Coronary artery (tissue), 2 donors: Measurements from ENCODE around the gene SYNGR4.

Experiments
- DNase-seq: peaks from one replicate; pipeline ENCODE4 v3.0.0-alpha.2; 2017; ENCODE audit warnings: low spot score
- H3K27ac ChIP-seq, 2 donors: fragments of 200-600 bp; sonication (generic); one replicate each; pipeline ENCODE4 v1.5.1; 2016 to 2019
- H3K4me3 ChIP-seq: fragments of 200-600 bp; sonication (generic); 2 replicates; pipeline ENCODE4 v1.5.1; 2016; ENCODE audit warnings: mild to moderate bottlenecking, moderate library complexity
- CTCF ChIP-seq: fragments of 200-600 bp; sonication (generic); IDR thresholded peaks from one replicate; pipeline ENCODE4 v1.5.1; 2019; ENCODE audit warnings: antibody characterized with exemption

SYNGR4 gene

GRCh38 chr19:48342841-48343540, 21.2 kb upstream of the SYNGR4 start:
- TF ChIP-seq CTCF = no peak
- DNase-seq = no peak
- Histone ChIP-seq H3K4me3 (no peak overlapping the region), H3K27ac (no peak overlapping the region)

DNA sequence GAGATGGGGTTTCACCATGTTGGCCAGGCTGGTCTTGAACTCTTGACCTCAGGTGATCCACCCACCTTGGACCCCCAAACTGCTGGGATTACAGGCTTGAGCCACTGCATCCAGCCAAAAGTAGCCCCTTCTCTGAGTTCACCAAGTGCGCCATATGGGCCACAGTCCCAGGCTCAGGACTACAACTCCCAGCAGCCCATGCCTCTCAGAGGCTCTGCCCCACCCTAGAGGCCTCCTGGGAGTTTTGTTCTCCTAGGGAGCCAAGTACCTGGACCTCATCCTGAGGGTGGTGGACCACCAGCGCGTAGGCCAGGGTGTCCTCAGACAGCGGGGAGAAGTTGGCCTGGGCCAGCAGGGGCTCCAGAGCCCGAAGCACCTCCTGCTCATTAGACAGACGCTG, 19.3 kb upstream of the SYNGR4 start:
- no peak overlapping the region for H3K4me3 ChIP-seq
- no peak for TF ChIP-seq CTCF
- H3K27ac ChIP-seq = no peak overlapping the region
- DNase-seq = no peak

DNA sequence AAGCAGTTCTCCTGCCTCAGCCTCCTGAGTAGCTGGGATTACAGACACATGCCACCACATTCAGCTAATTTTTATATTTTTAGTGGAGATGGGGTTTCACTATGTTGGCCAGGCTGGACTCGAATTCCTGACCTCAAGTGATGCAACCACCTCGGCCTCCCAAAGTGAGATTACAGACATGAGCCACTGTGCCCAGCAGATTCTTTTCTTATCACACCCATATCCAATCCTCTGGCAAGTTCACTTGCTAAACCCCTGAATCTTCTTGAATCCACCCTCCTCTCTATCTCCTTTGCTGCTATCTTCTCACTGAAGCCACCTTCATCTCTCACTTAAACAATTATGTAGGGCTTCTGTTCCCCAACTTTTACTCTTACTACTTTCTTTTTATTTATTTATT, 18.0 kb upstream of the SYNGR4 start:
- no peak for TF ChIP-seq CTCF
- no peak for DNase-seq
- Histone ChIP-seq H3K27ac (no peak overlapping the region), H3K4me3 (no peak overlapping the region)

DNA sequence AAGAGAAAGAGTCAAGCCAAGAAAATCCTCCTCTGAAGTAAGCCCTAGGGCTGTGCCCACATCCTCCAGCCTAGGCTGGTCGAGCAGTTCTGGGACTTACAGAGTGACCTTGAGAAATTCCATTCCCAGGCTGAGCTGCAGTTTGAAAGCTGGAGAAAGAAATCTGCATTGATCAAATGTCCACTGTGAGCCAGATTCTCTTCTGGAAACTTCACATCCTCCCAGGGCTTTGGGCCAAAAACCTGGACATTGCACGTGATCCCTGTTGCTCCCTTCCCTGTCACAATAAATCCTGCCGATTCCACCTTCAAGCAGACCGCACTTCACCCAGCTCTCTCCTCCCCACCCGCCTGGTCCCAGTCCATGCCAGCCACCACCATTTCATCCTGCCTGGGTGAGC, 16.1 kb upstream of the SYNGR4 start:
- TF ChIP-seq CTCF = no peak
- no peak overlapping the region for H3K27ac ChIP-seq
- DNase-seq = no peak
- H3K4me3 ChIP-seq = no peak overlapping the region

- H3K4me3 ChIP-seq = no peak overlapping the region
- DNase-seq = no peak
- no peak for TF ChIP-seq CTCF
- H3K27ac ChIP-seq = no peak overlapping the region
These were observed 15.4 kb upstream of the SYNGR4 start for GRCh38 chr19:48348737-48349136.

DNA sequence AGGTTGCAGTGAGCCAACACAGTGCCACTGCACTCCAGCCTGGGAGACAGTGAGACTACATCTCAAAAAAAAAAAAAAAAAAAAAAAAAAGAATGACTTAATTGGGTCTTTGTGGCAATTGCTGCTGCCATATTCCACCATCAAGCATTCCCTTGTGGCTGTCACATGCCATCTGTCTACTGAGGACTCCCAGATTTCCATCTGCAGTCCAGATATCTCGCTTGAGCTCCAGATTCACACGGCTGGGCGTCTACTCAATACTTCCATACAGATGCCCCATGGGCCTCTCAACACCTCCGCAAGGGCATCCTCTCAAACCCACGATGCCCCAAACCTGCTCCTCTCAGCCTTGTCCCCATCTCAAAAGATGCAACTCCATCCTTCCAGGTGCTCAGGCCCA, 13.3 kb upstream of the SYNGR4 start:
- Histone ChIP-seq H3K27ac (no peak overlapping the region), H3K4me3 (no peak overlapping the region)
- no peak for DNase-seq
- no peak for TF ChIP-seq CTCF

DNA sequence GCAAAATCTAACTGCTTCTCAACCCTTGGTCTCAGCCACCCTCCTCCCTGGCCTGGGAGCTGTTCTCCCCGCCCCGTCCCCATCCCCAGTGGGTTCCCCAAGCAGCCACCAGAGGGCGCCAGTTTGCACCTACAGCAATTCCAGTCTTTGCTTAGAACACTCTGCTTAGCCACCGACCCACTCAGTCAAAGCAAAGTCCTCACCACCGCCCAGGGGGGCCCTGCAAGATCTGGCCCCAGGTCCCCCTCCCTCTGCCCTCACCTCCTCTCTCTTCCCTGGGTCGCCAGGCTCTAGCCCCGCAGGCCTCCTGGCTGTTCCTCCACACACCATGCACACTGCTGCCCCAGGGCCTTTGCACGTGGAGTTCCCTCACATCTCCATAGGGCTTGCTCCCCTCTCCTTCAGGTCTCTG, 12.8 kb upstream of the SYNGR4 start:
- peak; percentile 64 for TF ChIP-seq CTCF
- no peak for DNase-seq
- H3K4me3 ChIP-seq = no peak overlapping the region
- no peak overlapping the region for H3K27ac ChIP-seq
